CD4-positive, alpha-beta T cell treated with Interleukin-21 for 1 hour (primary cell): Measurements from ENCODE around the gene REPIN1.

Experiments
- DNase-seq: peaks from one replicate; pipeline ENCODE4 v3.0.0-alpha.2; 2020

The REPIN1 gene

DNA sequence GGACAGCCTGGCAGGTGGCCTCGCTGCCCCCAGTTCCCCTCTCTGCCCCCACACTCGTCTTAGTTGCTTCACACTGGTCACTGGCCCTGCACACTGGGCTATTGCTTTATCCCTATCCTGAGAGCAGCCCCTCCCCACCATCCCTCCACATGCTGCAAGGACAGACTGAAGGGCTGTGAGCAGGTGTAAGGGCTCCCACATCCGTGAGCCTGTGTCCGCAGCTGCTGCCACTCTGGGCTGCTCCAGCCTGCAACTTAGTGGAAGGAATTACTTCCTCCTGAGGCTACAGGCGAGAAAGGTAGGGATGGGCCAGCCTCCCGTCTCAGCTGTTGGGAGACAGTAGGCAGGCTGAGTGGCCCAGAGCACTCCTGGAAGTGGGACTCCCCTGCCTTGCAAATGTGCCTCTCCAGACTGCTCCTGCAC is 31.0 kb upstream of the REPIN1 start:
- DNase-seq = no peak

DNA sequence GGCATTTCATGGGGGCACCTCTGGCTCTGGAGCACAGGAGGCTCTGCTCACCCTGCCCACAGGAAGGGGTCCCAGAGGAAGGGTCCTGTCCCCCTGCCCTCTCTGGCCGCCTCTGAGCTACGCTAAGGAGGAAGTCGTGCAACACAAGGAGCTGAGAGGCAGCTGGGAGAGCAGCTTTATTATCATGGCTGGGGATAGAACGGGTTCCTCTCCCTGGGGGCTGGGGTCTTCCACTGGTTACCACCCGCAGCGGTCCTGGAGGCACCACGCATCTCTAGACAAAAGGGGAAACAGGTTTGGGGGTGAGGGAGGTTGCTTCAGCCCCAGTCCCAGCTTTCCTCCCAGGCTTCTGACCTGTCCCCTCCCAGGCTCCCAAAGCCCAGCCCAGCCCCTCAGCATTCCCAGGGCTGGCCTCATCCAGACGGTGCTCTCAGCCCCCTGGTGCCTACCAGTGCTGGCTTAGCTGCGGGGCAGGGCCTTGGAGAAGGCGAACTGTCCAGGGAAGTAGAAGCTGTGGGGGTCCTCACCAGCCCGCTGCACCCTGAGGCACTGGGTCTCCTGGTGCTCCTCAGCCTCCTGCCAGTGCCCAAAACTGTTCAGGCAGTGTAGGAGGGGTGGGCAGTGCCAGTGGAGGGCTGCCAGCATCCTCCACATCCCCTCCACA is 30.3 kb upstream of the REPIN1 start:
- no peak for DNase-seq

DNA sequence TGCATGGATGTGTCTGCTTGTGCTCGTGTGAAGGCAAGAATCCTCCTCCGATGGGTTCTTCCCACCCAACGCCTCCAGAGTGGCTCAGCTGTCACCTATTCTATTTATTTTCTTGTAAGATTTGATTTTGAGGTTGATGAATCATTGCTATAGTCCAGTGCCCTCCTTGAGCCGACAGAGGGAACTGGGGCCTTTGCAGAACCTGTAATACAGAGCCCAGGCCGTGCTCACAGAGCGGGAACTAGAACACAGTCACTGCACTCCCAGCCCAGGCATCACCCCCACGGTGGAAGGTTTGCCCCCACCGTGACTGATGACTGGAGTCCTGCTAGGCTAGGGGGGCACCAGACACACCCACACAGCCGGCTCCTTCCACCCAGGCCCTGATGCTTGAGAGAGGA is 29.2 kb upstream of the REPIN1 start:
- DNase-seq = no peak

- no peak for DNase-seq
Measured at GRCh38 chr7:150340024-150340749, 28.4 kb upstream of the REPIN1 start.

- no peak for DNase-seq
Measured at GRCh38 chr7:150340875-150341262, 27.8 kb upstream of the REPIN1 start.

DNA sequence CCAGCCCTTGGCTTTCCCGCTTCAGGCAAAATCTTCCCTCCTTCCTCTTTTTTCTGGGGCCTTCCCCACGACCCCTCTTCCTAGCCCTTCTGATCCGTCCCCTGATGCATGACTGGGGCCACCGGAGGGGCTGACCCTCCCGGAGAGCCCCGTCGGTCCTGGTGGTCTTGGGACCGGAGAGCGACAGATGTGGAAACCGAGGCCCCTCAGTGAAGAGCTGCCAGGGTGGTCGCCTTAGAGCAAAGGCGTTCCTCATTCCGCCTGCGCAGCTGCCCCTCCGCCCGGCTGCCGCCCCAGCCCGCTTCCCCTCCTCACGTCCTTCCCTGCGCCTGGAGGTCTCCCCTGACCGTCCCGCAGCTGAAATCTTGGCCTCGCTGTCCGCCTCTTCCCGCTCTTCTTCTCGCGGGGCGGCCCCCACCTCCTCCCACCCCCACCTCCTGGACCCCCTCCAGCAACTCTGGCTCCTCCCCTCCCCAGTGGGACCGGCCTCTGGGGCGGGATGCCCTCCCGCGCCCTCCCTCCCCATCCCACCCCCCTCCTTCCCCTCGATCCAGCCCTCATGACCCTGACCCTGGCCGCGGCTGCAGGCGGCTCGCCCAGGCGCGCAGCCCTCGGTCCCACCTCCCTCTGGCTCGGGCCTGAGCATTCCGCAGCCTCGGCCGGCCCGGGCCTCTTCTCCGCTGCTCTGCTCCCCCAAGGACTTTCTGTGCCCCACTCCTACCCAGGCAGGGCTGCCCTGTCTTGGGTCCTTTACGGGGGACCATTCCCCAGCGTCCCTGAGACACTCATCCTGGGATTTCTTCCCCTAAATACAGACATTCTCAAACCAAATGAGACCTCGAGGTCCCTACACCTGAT is 27.1 kb upstream of the REPIN1 start, which contains the start of gene RARRES2:
RARRES2 (minus strand) TSS at position 367 of the 858 bp plus-strand sequence. CDS start 1,020 bp downstream, outside the sequence.
- DNase-seq = no peak

DNA sequence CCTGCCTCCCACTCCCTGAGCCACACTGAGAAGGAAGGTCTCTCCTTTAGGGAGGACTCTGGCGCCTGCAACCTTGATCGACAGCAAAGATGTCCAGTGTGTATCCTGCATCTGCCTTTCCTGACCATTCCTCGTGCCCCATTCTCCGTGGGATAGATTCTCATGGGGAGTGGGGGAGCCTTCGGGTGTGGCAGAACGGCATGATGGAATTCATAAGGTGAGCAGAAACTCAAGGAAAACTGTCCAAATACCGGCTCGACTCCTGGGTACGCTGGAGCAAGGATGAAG is 26.6 kb upstream of the REPIN1 start:
- no peak for DNase-seq

DNA sequence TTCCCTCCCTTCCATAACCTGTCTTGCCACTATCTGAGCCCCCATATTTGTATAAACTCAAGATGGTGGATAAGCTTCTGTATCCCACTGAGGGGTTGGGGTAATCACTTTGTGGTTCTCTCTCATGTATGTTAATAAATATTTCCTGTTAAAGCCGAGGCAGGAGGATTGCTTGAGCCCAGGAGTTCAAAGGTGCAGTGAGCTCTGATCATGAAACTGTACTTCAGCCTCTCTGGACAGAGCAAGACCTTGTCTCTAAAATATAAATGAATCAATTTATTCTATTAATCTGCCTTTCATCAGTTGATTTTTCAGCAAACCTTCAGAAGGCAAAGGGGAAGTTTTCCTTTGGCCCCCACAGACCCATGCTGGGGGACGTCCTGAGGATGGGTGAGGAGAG is 25.4 kb upstream of the REPIN1 start:
- no peak for DNase-seq

DNA sequence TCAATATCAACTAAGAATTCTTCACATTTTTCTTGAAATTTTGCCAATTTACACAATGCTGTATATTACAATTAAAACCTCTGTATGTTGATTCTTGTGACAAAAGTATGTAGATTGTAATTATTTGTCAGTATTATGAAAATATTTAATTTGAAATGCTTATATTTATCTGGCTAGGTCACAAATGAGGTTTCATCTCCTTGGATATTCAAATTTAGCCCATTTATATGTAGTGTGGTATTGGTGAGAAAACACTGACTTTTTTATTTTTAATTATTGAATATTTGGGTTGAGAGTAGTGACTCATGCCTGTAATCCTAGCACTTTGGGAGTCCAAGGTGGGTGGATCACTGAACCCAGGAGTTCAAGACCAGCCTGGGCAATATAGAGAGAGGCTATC is 24.3 kb upstream of the REPIN1 start:
- no peak for DNase-seq

GRCh38 chr7:150345012-150345411 is 23.6 kb upstream of the REPIN1 start:
- DNase-seq = no peak

GRCh38 chr7:150346922-150347321 is 21.7 kb upstream of the REPIN1 start:
- no peak for DNase-seq

DNA sequence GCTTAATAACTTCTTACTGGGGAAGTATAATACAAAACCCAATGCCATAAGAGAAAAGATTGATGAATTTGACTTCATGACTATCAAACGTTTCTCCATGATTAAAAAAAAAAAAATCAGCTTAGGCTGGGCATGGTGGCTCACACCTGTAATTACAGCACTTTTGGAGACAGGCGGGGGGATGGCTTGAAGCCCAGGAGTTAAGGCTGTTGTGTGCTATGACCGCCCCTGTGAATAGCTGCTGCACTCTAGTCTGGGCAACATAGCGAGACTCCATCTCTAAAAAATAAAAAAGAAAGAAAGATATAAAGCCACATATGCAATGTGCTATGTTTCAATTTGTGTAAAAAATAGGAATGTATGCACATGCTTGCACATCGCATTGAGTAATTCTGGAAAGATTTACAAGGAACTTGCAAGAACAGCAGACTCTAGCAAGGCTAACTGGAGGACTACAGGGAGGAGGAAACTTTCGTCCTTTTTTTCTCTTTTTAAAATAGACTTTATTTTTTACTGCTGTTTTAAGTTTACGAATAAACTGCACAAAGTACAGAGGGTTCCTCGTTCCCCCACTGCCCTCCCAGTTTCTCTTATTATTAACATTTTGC is 16.9 kb upstream of the REPIN1 start:
- DNase-seq = no peak

GRCh38 chr7:150355666-150356059 is 13.0 kb upstream of the REPIN1 start:
- no peak for DNase-seq

- DNase-seq = peak; percentile 52
Measured at GRCh38 chr7:150356265-150356897, 12.2 kb upstream of the REPIN1 start.

- peak; percentile 78 for DNase-seq
Measured at GRCh38 chr7:150357270-150357669, 11.4 kb upstream of the REPIN1 start.

DNA sequence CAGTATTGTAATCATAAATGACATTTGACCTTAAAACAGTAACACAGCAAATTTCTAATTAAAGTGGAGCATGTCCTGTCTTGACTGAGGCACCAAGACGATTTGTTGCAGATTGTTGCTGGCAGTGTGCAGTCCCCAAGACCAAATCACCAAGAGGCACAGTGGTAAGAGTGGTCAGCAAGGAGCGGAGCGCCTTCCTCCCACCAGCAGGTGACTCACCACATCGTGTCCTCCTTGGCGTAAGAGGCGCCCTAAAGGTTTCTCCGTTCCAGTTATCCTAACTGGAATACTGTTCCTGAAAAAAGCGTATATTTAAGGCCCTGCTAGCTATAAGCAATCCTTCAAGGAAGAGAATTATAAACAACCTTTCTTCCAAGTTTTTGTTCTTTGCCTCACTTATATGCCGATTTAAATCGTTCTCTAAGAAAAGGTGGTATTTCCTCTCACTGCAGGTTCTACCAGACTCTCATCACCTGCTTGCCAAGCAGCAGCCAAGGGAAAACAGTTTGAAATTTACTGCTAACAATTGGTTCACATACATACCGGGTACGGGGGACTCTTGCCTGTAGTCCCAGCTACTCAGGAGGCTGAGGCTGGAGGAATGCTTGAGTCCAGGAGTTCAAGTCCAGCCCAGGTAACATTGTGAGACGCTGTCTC is 10.7 kb upstream of the REPIN1 start:
- no peak for DNase-seq

GRCh38 chr7:150358433-150358832 is 10.2 kb upstream of the REPIN1 start:
- no peak for DNase-seq

- peak; percentile 29 for DNase-seq
Measured at GRCh38 chr7:150358988-150359621, 9.5 kb upstream of the REPIN1 start.

DNA sequence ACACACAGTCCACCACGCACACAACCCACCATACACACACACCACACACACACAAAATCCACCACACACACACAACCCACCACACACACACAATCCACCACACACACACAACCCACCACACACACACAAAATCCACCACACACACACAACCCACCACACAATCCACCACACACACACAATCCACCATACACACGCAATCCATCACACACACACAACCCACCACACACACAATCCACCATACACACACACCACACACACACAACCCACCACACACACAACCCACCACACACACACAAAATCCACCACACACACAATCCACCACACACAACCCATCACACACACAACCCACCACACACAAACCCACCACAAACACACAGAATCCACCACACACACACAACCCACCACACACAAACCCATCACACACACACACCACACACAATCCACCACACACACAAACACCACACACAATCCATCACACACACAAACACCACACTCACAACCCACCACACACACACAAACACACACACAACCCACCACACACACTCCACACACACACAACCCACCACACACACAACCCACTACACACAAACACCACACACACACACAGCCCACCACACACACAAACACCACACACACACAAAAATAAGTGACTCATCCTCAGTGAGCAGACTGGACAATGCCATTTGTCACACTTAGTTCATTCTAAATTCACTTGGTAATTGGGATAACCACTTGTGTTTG is 8.8 kb upstream of the REPIN1 start:
- DNase-seq = no peak

GRCh38 chr7:150360363-150361058 is 8.1 kb upstream of the REPIN1 start:
- no peak for DNase-seq
